ENCODE data around the gene TECTB.

Gene TECTB

DNA sequence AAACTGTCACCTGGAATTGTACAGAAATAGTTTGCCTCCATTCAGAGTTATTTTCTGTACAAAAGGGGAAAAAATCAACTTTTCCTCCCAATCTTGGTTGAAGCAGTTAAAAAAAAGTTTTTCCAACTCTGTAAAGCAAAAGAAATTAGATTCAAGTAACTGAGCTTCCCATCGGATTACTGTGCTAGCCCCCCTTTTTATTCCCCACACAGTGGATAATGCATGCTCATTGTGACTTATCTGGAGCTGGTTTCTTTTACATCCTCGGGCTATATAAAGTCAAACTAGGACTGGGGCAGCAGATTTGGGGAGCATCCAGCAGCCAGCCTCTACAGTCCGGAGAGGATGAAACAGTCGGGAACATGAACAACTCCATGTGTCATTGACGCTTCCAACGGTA is at the start of gene TECTB:
Gene TECTB (plus strand): TSS at position 301 of the 400 bp plus-strand sequence. CDS start 335 bp downstream, outside the sequence.
- Histone ChIP-seq H3K9me3 (ENCODE audit: control insufficient read depth, low read length) (no peaks in the 10 kb centered on the region), H3K27me3 (ENCODE audit: control insufficient read depth, insufficient read depth, low read length) (no peaks in the 10 kb centered on the region), H3K4me1 (ENCODE audit: control insufficient read depth, insufficient read depth, low read length) (peaks cover 23% of the 10 kb centered on the region), H3K9ac (ENCODE audit: low read length) (no peak within 1 kb of the TSS), H3K36me3 (ENCODE audit: control insufficient read depth, insufficient read depth, low read length) (no peaks in the 10 kb centered on the region), H3K4me3 (ENCODE audit: low read length) (no peak within 1 kb of the TSS)

GRCh38 chr10:112235141-112235540 is 48.1 kb upstream of the TECTB start:
- Histone ChIP-seq H3K9me3 (ENCODE audit: control insufficient read depth, low read length) (no peaks in the 10 kb centered on the region), H3K4me3 (ENCODE audit: low read length) (no peak overlapping the region), H3K27me3 (ENCODE audit: control insufficient read depth, insufficient read depth, low read length) (no peaks in the 10 kb centered on the region), H3K4me1 (ENCODE audit: control insufficient read depth, insufficient read depth, low read length) (no peaks in the 10 kb centered on the region), H3K36me3 (ENCODE audit: control insufficient read depth, insufficient read depth, low read length) (no peaks in the 10 kb centered on the region), H3K9ac (ENCODE audit: low read length) (no peak overlapping the region)

DNA sequence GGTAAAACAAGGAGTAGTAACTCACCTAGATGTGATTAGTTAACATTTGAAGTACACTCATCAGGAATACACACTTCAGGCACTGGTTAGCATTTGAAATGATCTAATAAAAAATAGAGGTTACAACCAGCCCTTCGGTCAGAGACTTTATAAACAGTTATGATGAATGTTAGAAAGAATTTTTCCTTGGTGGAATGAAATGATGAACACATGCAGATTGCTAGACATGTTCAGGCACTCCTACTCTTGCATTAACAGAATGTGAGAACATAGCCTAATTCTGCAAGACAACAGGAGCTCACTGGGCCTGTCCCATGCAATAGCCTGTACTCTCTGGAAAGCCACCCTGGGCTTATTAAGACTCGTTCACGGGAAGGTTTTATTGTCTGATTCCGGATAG is 47.3 kb upstream of the TECTB start:
- no peaks in the 10 kb centered on the region for H3K27me3 ChIP-seq (ENCODE audit: control insufficient read depth, insufficient read depth, low read length)
- H3K36me3 ChIP-seq (ENCODE audit: control insufficient read depth, insufficient read depth, low read length), result no peaks in the 10 kb centered on the region
- no peak overlapping the region for H3K9ac ChIP-seq (ENCODE audit: low read length)
- H3K4me1 ChIP-seq (ENCODE audit: control insufficient read depth, insufficient read depth, low read length), result no peaks in the 10 kb centered on the region
- H3K9me3 ChIP-seq (ENCODE audit: control insufficient read depth, low read length), result no peaks in the 10 kb centered on the region
- H3K4me3 ChIP-seq (ENCODE audit: low read length), result no peak overlapping the region

- no peaks in the 10 kb centered on the region for H3K36me3 ChIP-seq (ENCODE audit: control insufficient read depth, insufficient read depth, low read length)
- H3K4me1 ChIP-seq (ENCODE audit: control insufficient read depth, insufficient read depth, low read length), result no peaks in the 10 kb centered on the region
- no peaks in the 10 kb centered on the region for H3K27me3 ChIP-seq (ENCODE audit: control insufficient read depth, insufficient read depth, low read length)
- H3K9me3 ChIP-seq (ENCODE audit: control insufficient read depth, low read length), result no peaks in the 10 kb centered on the region
- no peak overlapping the region for H3K9ac ChIP-seq (ENCODE audit: low read length)
- no peak overlapping the region for H3K4me3 ChIP-seq (ENCODE audit: low read length)
These were observed 46.7 kb upstream of the TECTB start for GRCh38 chr10:112236486-112236885.

DNA sequence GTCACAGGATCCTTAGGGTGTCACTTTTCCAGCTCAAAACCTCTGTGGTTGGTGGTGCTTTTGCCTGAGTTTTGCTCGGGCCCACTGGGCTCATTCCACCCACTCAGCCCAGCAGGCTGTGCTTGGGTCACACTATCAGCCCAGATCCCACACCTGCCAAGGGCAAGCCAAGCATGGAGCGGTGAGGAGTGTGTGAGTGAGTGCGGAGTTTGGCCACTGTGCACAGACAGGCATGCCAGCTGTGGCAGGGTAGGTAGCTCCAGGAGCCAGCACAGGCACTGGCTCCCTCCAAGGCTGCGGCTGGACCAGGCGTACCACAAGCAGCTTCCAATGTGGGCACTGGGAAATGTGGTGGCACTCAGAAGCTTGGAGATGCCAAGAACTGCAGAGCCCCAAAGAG is 43.9 kb upstream of the TECTB start:
- Histone ChIP-seq H3K4me3 (ENCODE audit: low read length) (no peak overlapping the region), H3K4me1 (ENCODE audit: control insufficient read depth, insufficient read depth, low read length) (no peaks in the 10 kb centered on the region), H3K9me3 (ENCODE audit: control insufficient read depth, low read length) (no peaks in the 10 kb centered on the region), H3K9ac (ENCODE audit: low read length) (no peak overlapping the region), H3K27me3 (ENCODE audit: control insufficient read depth, insufficient read depth, low read length) (no peaks in the 10 kb centered on the region), H3K36me3 (ENCODE audit: control insufficient read depth, insufficient read depth, low read length) (no peaks in the 10 kb centered on the region)

DNA sequence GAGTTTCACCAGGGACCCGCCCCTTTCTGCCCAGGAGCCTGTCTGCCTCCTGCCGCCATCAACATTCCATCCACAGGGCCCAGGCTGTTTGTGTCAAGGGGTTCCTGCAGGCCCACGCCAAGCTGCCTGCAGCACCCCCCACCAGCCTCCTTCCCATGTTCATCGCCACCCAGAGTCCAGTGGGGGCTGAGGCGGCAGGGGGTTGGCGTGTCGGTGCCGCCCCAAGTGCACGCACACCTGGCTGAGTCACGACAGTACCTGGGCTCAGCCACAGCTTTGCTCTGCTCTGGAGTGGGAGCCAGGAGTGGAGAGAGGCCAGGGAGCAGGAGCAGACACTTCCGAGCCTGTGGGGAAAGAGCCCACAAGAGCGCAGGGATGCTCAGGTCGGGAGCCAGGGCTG is 42.8 kb upstream of the TECTB start:
- H3K27me3 ChIP-seq (ENCODE audit: control insufficient read depth, insufficient read depth, low read length), result no peaks in the 10 kb centered on the region
- no peaks in the 10 kb centered on the region for H3K4me1 ChIP-seq (ENCODE audit: control insufficient read depth, insufficient read depth, low read length)
- no peaks in the 10 kb centered on the region for H3K36me3 ChIP-seq (ENCODE audit: control insufficient read depth, insufficient read depth, low read length)
- H3K4me3 ChIP-seq (ENCODE audit: low read length), result no peak overlapping the region
- no peak overlapping the region for H3K9ac ChIP-seq (ENCODE audit: low read length)
- no peaks in the 10 kb centered on the region for H3K9me3 ChIP-seq (ENCODE audit: control insufficient read depth, low read length)

- Histone ChIP-seq H3K9me3 (ENCODE audit: control insufficient read depth, low read length) (no peaks in the 10 kb centered on the region), H3K9ac (ENCODE audit: low read length) (no peak overlapping the region), H3K4me1 (ENCODE audit: control insufficient read depth, insufficient read depth, low read length) (no peaks in the 10 kb centered on the region), H3K27me3 (ENCODE audit: control insufficient read depth, insufficient read depth, low read length) (no peaks in the 10 kb centered on the region), H3K36me3 (ENCODE audit: control insufficient read depth, insufficient read depth, low read length) (no peaks in the 10 kb centered on the region), H3K4me3 (ENCODE audit: low read length) (no peak overlapping the region)
These were observed 41.4 kb upstream of the TECTB start for GRCh38 chr10:112241651-112242341.

DNA sequence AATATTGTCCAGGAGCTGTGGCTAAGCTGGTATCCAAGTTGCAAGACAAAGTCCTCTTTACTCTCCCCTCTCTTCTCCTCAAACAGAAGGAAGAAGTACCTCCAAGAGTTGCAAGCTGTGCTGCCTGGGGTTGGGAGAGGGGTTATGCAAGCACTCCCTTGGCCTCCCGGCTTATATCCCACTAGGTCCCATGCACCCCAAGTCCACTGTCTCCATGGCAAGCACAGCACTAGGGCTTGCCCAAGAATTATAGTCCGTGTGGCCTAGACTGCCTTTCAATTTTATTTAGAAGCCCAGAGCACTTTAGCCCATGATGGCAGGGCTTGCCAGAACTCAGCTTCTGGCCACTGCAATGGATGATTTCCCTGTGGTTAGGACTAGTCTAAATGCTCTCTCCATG is 40.4 kb upstream of the TECTB start:
- Histone ChIP-seq H3K36me3 (ENCODE audit: control insufficient read depth, insufficient read depth, low read length) (no peaks in the 10 kb centered on the region), H3K27me3 (ENCODE audit: control insufficient read depth, insufficient read depth, low read length) (no peaks in the 10 kb centered on the region), H3K4me3 (ENCODE audit: low read length) (no peak overlapping the region), H3K4me1 (ENCODE audit: control insufficient read depth, insufficient read depth, low read length) (no peaks in the 10 kb centered on the region), H3K9me3 (ENCODE audit: control insufficient read depth, low read length) (no peaks in the 10 kb centered on the region), H3K9ac (ENCODE audit: low read length) (no peak overlapping the region)

DNA sequence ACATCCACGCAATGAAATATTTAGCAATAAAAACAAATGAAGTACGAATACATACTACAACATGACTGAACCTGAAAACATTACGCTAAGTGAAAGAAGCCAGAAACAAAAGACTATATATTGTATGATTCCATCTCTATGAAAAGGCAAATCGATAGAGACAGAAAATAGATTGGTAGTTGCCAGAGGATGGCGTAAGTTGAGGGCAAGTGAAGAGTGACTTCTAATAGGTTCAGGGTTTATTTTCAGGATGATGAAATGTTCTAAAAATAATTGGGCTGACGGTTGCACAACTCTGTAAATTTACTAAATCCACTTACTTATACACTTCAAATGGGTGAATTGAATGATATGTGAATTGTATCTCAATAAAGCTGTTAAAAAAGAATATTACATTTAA is 39.5 kb upstream of the TECTB start:
- Histone ChIP-seq H3K36me3 (ENCODE audit: control insufficient read depth, insufficient read depth, low read length) (no peaks in the 10 kb centered on the region), H3K9me3 (ENCODE audit: control insufficient read depth, low read length) (no peaks in the 10 kb centered on the region), H3K27me3 (ENCODE audit: control insufficient read depth, insufficient read depth, low read length) (no peaks in the 10 kb centered on the region), H3K4me3 (ENCODE audit: low read length) (no peak overlapping the region), H3K4me1 (ENCODE audit: control insufficient read depth, insufficient read depth, low read length) (no peaks in the 10 kb centered on the region), H3K9ac (ENCODE audit: low read length) (no peak overlapping the region)

GRCh38 chr10:112244197-112244596 is 39.0 kb upstream of the TECTB start:
- Histone ChIP-seq H3K4me3 (ENCODE audit: low read length) (no peak overlapping the region), H3K9ac (ENCODE audit: low read length) (no peak overlapping the region), H3K4me1 (ENCODE audit: control insufficient read depth, insufficient read depth, low read length) (no peaks in the 10 kb centered on the region), H3K27me3 (ENCODE audit: control insufficient read depth, insufficient read depth, low read length) (no peaks in the 10 kb centered on the region), H3K9me3 (ENCODE audit: control insufficient read depth, low read length) (no peaks in the 10 kb centered on the region), H3K36me3 (ENCODE audit: control insufficient read depth, insufficient read depth, low read length) (no peaks in the 10 kb centered on the region)

- Histone ChIP-seq H3K9ac (ENCODE audit: low read length) (no peak overlapping the region), H3K4me1 (ENCODE audit: control insufficient read depth, insufficient read depth, low read length) (no peaks in the 10 kb centered on the region), H3K4me3 (ENCODE audit: low read length) (no peak overlapping the region), H3K27me3 (ENCODE audit: control insufficient read depth, insufficient read depth, low read length) (no peaks in the 10 kb centered on the region), H3K9me3 (ENCODE audit: control insufficient read depth, low read length) (no peaks in the 10 kb centered on the region), H3K36me3 (ENCODE audit: control insufficient read depth, insufficient read depth, low read length) (no peaks in the 10 kb centered on the region)
These were observed 35.4 kb upstream of the TECTB start for GRCh38 chr10:112247791-112248190.

- Histone ChIP-seq H3K9ac (ENCODE audit: low read length) (no peak overlapping the region), H3K4me1 (ENCODE audit: control insufficient read depth, insufficient read depth, low read length) (no peaks in the 10 kb centered on the region), H3K36me3 (ENCODE audit: control insufficient read depth, insufficient read depth, low read length) (no peaks in the 10 kb centered on the region), H3K27me3 (ENCODE audit: control insufficient read depth, insufficient read depth, low read length) (no peaks in the 10 kb centered on the region), H3K9me3 (ENCODE audit: control insufficient read depth, low read length) (no peaks in the 10 kb centered on the region), H3K4me3 (ENCODE audit: low read length) (no peak overlapping the region)
These were observed 34.5 kb upstream of the TECTB start for GRCh38 chr10:112248584-112249295.
